B cell (primary cell): Measurements from ENCODE around the gene CPA2. TPM values are rescaled to one million over a fixed set of nuclear protein-coding genes. Genes with fewer than 3 reads are reported as not detected.

ENCODE experiments used
- ATAC-seq: fragments of 200-7000 bp; cut with Tn5 transposase; one replicate; pipeline ENCODE4 v1.10.0; 2021; ENCODE audit warnings: low read depth, mild to moderate bottlenecking, moderate number of reproducible peaks, moderate library complexity
- CTCF ChIA-PET: fragments of 350-600 bp; sonication (Branson Sonifier 250); formaldehyde crosslinking; loops from one replicate; lab custom pipeline; 2021; ENCODE audit warnings: antibody characterized with exemption, inconsistent platforms; lab: Charles Lee
- POLR2A ChIA-PET: fragments of 350-600 bp; sonication (Branson Sonifier 250); formaldehyde crosslinking; loops from one replicate; lab custom pipeline; 2021; ENCODE audit warnings: antibody characterized with exemption; lab: Charles Lee
- DNase-seq: peaks from one replicate; pipeline ENCODE4 v3.0.0; 2013
- H2AFZ ChIP-seq: 2 replicates; pipeline ENCODE4 v1.6.1; 2012; ENCODE audit warnings: mild to moderate bottlenecking, low read depth, low read length; ENCODE audit not compliant: insufficient read depth, poor library complexity, severe bottlenecking
- H3K27ac ChIP-seq, 2 donors: 1 replicate in 1 of 2; 2 replicates in 1 of 2; pipeline ENCODE4 v1.5.1; 2012 to 2013; ENCODE audit warnings: low read length in 2 of 2, mild to moderate bottlenecking in 2 of 2, moderate library complexity in 1 of 2
- H3K27me3 ChIP-seq, 4 experiments: fragments of 200-600 bp in 1 of 4; sonication (generic) in 1 of 4; replicated peaks in 1 of 4; 1 replicate in 2 of 4; 2 replicates in 2 of 4; pipeline versions ENCODE4 v1.6.1 to v1.7.0; 2013 to 2016; ENCODE audit warnings: low read length in 3 of 4, mild to moderate bottlenecking in 2 of 4, mixed read lengths in 1 of 4, moderate library complexity in 1 of 4; ENCODE audit not compliant: insufficient read depth in 4 of 4, control insufficient read depth in 3 of 4; ENCODE audit errors: control extremely low read depth in 1 of 4
- H3K36me3 ChIP-seq, 2 experiments: replicated peaks in 1 of 2; 1 replicate in 1 of 2; 2 replicates in 1 of 2; pipeline versions ENCODE4 v1.6.1 to v1.7.1; 2013; ENCODE audit warnings: low read length in 1 of 2; ENCODE audit not compliant: insufficient read depth in 2 of 2, control insufficient read depth in 1 of 2; ENCODE audit errors: control extremely low read depth in 1 of 2, extremely low read depth in 1 of 2
- H3K4me1 ChIP-seq, 2 donors: fragments of 200-600 bp in 1 of 2; sonication (generic) in 1 of 2; 1 replicate in 1 of 2; 2 replicates in 1 of 2; pipeline versions ENCODE4 v1.5.1 to v1.6.1; 2013 to 2017; ENCODE audit warnings: low read length in 2 of 2; ENCODE audit not compliant: control insufficient read depth in 2 of 2, insufficient read depth in 2 of 2
- H3K4me2 ChIP-seq: replicated peaks from 2 replicates; pipeline ENCODE3; 2012; ENCODE audit warnings: mild to moderate bottlenecking, low read depth, low read length; ENCODE audit not compliant: poor library complexity, severe bottlenecking
- H3K4me3 ChIP-seq, 5 experiments: fragments of 200-600 bp in 1 of 5; sonication (generic) in 1 of 5; 1 replicate in 3 of 5; 2 replicates in 2 of 5; pipeline versions ENCODE4 v1.5.1 to v1.7.0; 2011 to 2016; ENCODE audit warnings: low read length in 4 of 5, mild to moderate bottlenecking in 4 of 5, low read depth in 2 of 5, control low read depth in 1 of 5, moderate library complexity in 1 of 5; ENCODE audit not compliant: insufficient read depth in 1 of 5; ENCODE audit errors: control extremely low read depth in 1 of 5, extremely low read depth in 1 of 5
- H3K79me2 ChIP-seq: fragments of 200-600 bp; sonication (generic); one replicate; pipeline ENCODE4 v1.6.0; 2016; ENCODE audit warnings: low read length; ENCODE audit not compliant: control insufficient read depth, insufficient read depth
- H3K9ac ChIP-seq: fragments of 200-600 bp; sonication (generic); 2 replicates; pipeline ENCODE4 v1.6.1; 2017; ENCODE audit warnings: mild to moderate bottlenecking, low read length, moderate library complexity
- H3K9me3 ChIP-seq, 3 donors: one replicate each; pipeline versions ENCODE4 v1.6.1 to v1.7.1; 2013; ENCODE audit warnings: low read length in 2 of 3; ENCODE audit not compliant: control insufficient read depth in 2 of 3, insufficient read depth in 1 of 3; ENCODE audit errors: control extremely low read depth in 1 of 3
- H4K20me1 ChIP-seq: 2 replicates; pipeline ENCODE4 v1.6.0; 2012; ENCODE audit warnings: mild to moderate bottlenecking, low read length; ENCODE audit not compliant: insufficient read depth, control insufficient read depth, poor library complexity, severe bottlenecking
- H3K27ac Mint-ChIP-seq: one replicate; pipeline ENCODE4 v1.8.0; 2021; ENCODE audit warnings: mixed read lengths
- H3K27me3 Mint-ChIP-seq: one replicate; pipeline ENCODE4 v1.8.0; 2021; ENCODE audit warnings: mixed read lengths
- H3K4me1 Mint-ChIP-seq: one replicate; pipeline ENCODE4 v1.8.0; 2021; ENCODE audit warnings: mixed read lengths
- H3K4me3 Mint-ChIP-seq: one replicate; pipeline ENCODE4 v1.8.0; 2021; ENCODE audit warnings: mixed read lengths
- H3K9me3 Mint-ChIP-seq: one replicate; pipeline ENCODE4 v1.8.0; 2022; ENCODE audit warnings: mixed read lengths; ENCODE audit not compliant: insufficient read depth
- EZH2 ChIP-seq: IDR thresholded peaks from 2 replicates; pipeline ENCODE4 v1.6.1; 2012; ENCODE audit warnings: borderline replicate concordance, low read depth, mild to moderate bottlenecking, moderate library complexity, low read length; ENCODE audit not compliant: insufficient read depth, poor library complexity, severe bottlenecking
- WGBS: methylation state at CpG from one replicate; pipeline ENCODE4 v1.1.5; 2013; ENCODE audit warnings: missing lambda C conversion rate; ENCODE audit not compliant: insufficient coverage; 5-methylcytosine and 5-hydroxymethylcytosine counted together
- intact Hi-C: fragments of 100-400 bp; cut with micrococcal nuclease; formaldehyde crosslinking; loops from one replicate; pipeline ENCODE4 v1.10.0; 2022
- polyA plus RNA-seq: library from polyadenylated mRNA; depleted of rRNA; stranded (reverse); fragments of >200 nt; gene quantifications from 2 replicates; pipeline ENCODE4 v1.2.3, GENCODE V29; 2012
- total RNA-seq, 2 donors: library from RNA; stranded (reverse); fragments of 120-200 nt in 1 of 2; gene quantifications; 1 replicate in 1 of 2; 2 replicates in 1 of 2; pipeline versions ENCODE4 v1.2.3 to v1.2.4, GENCODE V29; 2013 to 2022
- TF ChIP-seq, protein P1 (sequence below): fragments of 200-600 bp; IDR thresholded peaks from one replicate; pipeline ENCODE4 v1.8.0; 2022; ENCODE audit warnings: antibody characterized with exemption, mild to moderate bottlenecking

The CPA2 gene
- total and polyA plus RNA-seq, 2 donors (not counting 1 experiment from before 2014, with no cell fraction given), result not detected

DNA sequence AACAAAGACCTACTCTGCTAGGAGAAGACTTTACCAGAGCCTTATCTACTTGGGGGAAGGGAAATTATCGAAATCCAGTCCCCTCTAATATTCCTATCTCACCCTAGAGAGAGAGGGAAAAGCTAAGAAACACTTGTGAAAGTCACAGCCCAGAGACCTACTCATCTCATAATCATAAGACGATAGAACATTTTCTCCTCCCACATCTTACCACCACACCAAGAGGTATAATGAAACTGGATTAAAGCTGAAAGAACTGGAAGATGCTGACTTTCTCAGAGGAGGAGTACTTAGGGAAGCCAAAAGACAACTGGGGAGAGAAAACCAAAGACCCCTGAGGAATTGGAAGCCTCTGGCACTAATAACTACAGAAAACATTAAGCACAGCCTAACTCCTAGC, 67.2 kb downstream of the CPA2 start:
- DNase-seq (no peak), ATAC-seq (no peak)
- H2AFZ ChIP-seq, result no peak overlapping the region
- Mint-ChIP-seq H3K9me3 (no peaks in the 10 kb centered on the region), H3K4me1 (no peaks in the 10 kb centered on the region), H3K27ac (no peak overlapping the region), H3K27me3 (no peaks in the 10 kb centered on the region), H3K4me3 (no peak overlapping the region)
- no peaks in the 10 kb centered on the region for H3K36me3 ChIP-seq
- H3K4me1 ChIP-seq, result no peaks in the 10 kb centered on the region
- ChIA-PET CTCF (no interaction called here), POLR2A (no interaction called here)
- no peak overlapping the region for H3K27ac ChIP-seq
- no CpG with 5 or more reads among the region's 2 CpGs for WGBS
- no peaks in the 10 kb centered on the region for H3K27me3 ChIP-seq
- H3K9me3 ChIP-seq, result no peaks in the 10 kb centered on the region
- TF ChIP-seq EZH2, result no peak
- TF ChIP-seq, protein P1, sequence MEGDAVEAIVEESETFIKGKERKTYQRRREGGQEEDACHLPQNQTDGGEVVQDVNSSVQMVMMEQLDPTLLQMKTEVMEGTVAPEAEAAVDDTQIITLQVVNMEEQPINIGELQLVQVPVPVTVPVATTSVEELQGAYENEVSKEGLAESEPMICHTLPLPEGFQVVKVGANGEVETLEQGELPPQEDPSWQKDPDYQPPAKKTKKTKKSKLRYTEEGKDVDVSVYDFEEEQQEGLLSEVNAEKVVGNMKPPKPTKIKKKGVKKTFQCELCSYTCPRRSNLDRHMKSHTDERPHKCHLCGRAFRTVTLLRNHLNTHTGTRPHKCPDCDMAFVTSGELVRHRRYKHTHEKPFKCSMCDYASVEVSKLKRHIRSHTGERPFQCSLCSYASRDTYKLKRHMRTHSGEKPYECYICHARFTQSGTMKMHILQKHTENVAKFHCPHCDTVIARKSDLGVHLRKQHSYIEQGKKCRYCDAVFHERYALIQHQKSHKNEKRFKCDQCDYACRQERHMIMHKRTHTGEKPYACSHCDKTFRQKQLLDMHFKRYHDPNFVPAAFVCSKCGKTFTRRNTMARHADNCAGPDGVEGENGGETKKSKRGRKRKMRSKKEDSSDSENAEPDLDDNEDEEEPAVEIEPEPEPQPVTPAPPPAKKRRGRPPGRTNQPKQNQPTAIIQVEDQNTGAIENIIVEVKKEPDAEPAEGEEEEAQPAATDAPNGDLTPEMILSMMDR, result no peak
- H3K79me2 ChIP-seq, result no peaks in the 10 kb centered on the region
- intact Hi-C loops, result no loop called here
- no peak overlapping the region for H3K9ac ChIP-seq
- no peak overlapping the region for H3K4me2 ChIP-seq
- H3K4me3 ChIP-seq, result no peak overlapping the region
- no peaks in the 10 kb centered on the region for H4K20me1 ChIP-seq

DNA sequence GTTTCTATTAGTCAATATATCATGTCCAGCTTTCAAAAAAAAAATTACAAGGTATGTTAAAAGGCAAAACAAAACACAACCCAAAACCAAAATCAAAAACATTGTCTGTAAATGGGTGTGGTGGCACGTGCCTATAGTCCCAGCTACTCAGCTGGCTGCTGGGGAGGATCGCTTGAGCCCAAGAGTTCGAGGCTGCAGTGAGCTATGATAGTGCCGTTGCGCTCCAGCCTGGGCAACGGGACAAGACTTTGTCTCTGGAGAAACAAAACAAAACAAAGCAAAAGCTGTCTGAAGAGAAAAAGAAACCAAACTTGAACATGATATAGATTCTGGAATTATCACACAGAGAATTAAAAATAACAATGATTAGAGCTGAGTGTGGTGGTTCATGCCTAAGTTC, 67.6 kb downstream of the CPA2 start:
- H3K4me3 Mint-ChIP-seq, result no peak overlapping the region
- TF ChIP-seq EZH2, result no peak
- TF ChIP-seq, protein P1, result no peak
- Histone ChIP-seq H3K4me2 (no peak overlapping the region), H3K4me3 (no peak overlapping the region), H3K4me1 (no peaks in the 10 kb centered on the region), H3K36me3 (no peaks in the 10 kb centered on the region), H3K27ac (no peak overlapping the region), H2AFZ (no peak overlapping the region), H3K79me2 (no peaks in the 10 kb centered on the region), H4K20me1 (no peaks in the 10 kb centered on the region), H3K9ac (no peak overlapping the region), H3K27me3 (no peaks in the 10 kb centered on the region), H3K9me3 (no peaks in the 10 kb centered on the region)
- WGBS, result 85% methylated on average over 3 of the region's 6 CpGs
- H3K27ac Mint-ChIP-seq, result no peak overlapping the region
- ChIA-PET POLR2A (no interaction called here), CTCF (no interaction called here)
- intact Hi-C loops, result no loop called here
- no peaks in the 10 kb centered on the region for H3K27me3 Mint-ChIP-seq
- DNase-seq (no peak), ATAC-seq (no peak)
- H3K4me1 Mint-ChIP-seq, result no peaks in the 10 kb centered on the region
- H3K9me3 Mint-ChIP-seq, result no peaks in the 10 kb centered on the region
